Measurements from ENCODE around the gene SHANK1. TPM values are rescaled to one million over a fixed set of nuclear protein-coding genes. Genes with fewer than 3 reads are reported as not detected.
A peak's percentile ranks its signal among the peaks of the same experiment; 100 is the strongest.
"Not testable (repeated sequence)": the region's sequence is repeated elsewhere in the genome, so short reads cannot be mapped to it uniquely, and the experiment has no call there.

The SHANK1 gene
- total RNA-seq (not detected), polyA plus RNA-seq (not detected)

GRCh38 chr19:50719566-50719965, at the start of gene SHANK1:
Gene SHANK1, minus strand, starts transcription at chr19:50719802. Its CDS starts 2,883 bp downstream, at chr19:50716919.
- Mint-ChIP-seq H3K27me3 (peaks cover 37 to 66% of the 10 kb centered on the region in 2 donors), H3K9me3 (peaks cover 0 to 7% (median 0%) of the 10 kb centered on the region in 8 donors), H3K4me1 (peaks cover 2 to 44% (median 11%) of the 10 kb centered on the region in 4 donors), H3K4me3 (peak within 1 kb of the TSS in 5 of 8 donors; percentile 3 to 63 (median 28)), H3K27ac (peak within 1 kb of the TSS in 1 of 7 donors; percentile 45), H3K36me3 (peaks cover 3% of the 10 kb centered on the region in 2 donors)
- H3K4me1 ChIP-seq (ENCODE audit: insufficient read depth, low read length), result no peaks in the 10 kb centered on the region
- no peaks in the 10 kb centered on the region for H3K9me3 ChIP-seq (ENCODE audit: control insufficient read depth in 1 of 2, low read length in 2 of 2)
- intact Hi-C loops (cut with micrococcal nuclease), result no loop called here
- DNase-seq, result no peak
- no peaks in the 10 kb centered on the region for H3K36me3 ChIP-seq (ENCODE audit: insufficient read depth, low read length)
- ChIA-PET POLR2A (ENCODE audit: partially characterized antibody) (no interaction called here), CTCF (ENCODE audit: partially characterized antibody) (no interaction called here)
- peaks cover 8% of the 10 kb centered on the region for H3K27me3 ChIP-seq (ENCODE audit: insufficient read depth, low read length)
- H3K4me3 ChIP-seq (ENCODE audit: low read length in 2 of 2), result no peak within 1 kb of the TSS
- no peak within 1 kb of the TSS for H3K27ac ChIP-seq (ENCODE audit: low read depth, low read length)

GRCh38 chr19:50768277-50768676, 48.7 kb upstream of the SHANK1 start:
- Mint-ChIP-seq H3K9me3 (no peaks in the 10 kb centered on the region), H3K36me3 (no peaks in the 10 kb centered on the region), H3K27me3 (peaks cover 8 to 16% of the 10 kb centered on the region in 2 donors), H3K4me1 (peaks cover 0 to 1% (median 0%) of the 10 kb centered on the region in 4 donors), H3K4me3 (no peak overlapping the region), H3K27ac (no peak overlapping the region)
- no peaks in the 10 kb centered on the region for H3K36me3 ChIP-seq (ENCODE audit: insufficient read depth, low read length)
- H3K27ac ChIP-seq (ENCODE audit: low read depth, low read length), result no peak overlapping the region
- DNase-seq, result no peak
- H3K27me3 ChIP-seq (ENCODE audit: insufficient read depth, low read length), result no peaks in the 10 kb centered on the region
- ChIA-PET POLR2A (ENCODE audit: partially characterized antibody) (no interaction called here), CTCF (ENCODE audit: partially characterized antibody) (no interaction called here)
- intact Hi-C loops (cut with micrococcal nuclease), result no loop called here
- no peaks in the 10 kb centered on the region for H3K9me3 ChIP-seq (ENCODE audit: control insufficient read depth in 1 of 2, low read length in 2 of 2)
- H3K4me3 ChIP-seq (ENCODE audit: low read length in 2 of 2), result no peak overlapping the region
- H3K4me1 ChIP-seq (ENCODE audit: insufficient read depth, low read length), result no peaks in the 10 kb centered on the region

- H3K4me1 ChIP-seq (ENCODE audit: insufficient read depth, low read length); H3K4me3 ChIP-seq (ENCODE audit: low read length in 2 of 2); H3K36me3 ChIP-seq (ENCODE audit: insufficient read depth, low read length); H3K4me1 Mint-ChIP-seq; H3K27me3 ChIP-seq (ENCODE audit: insufficient read depth, low read length); intact Hi-C loops (cut with micrococcal nuclease); POLR2A ChIA-PET (ENCODE audit: partially characterized antibody); H3K9me3 ChIP-seq (ENCODE audit: control insufficient read depth in 1 of 2, low read length in 2 of 2); H3K36me3 Mint-ChIP-seq; H3K9me3 Mint-ChIP-seq; H3K4me3 Mint-ChIP-seq; DNase-seq; CTCF ChIA-PET (ENCODE audit: partially characterized antibody); H3K27ac ChIP-seq (ENCODE audit: low read depth, low read length): not testable (repeated sequence)
- Mint-ChIP-seq H3K27ac (peak overlapping the region in 1 of 7 donors; percentile 37), H3K27me3 (peaks cover 8 to 16% of the 10 kb centered on the region in 2 donors)
Measured at GRCh38 chr19:50767263-50767662, 47.7 kb upstream of the SHANK1 start.

GRCh38 chr19:50766746-50767145, 47.1 kb upstream of the SHANK1 start:
- H3K36me3 Mint-ChIP-seq; H3K36me3 ChIP-seq (ENCODE audit: insufficient read depth, low read length); H3K4me3 ChIP-seq (ENCODE audit: low read length in 2 of 2); H3K4me1 Mint-ChIP-seq; H3K4me1 ChIP-seq (ENCODE audit: insufficient read depth, low read length); H3K9me3 Mint-ChIP-seq; POLR2A ChIA-PET (ENCODE audit: partially characterized antibody); CTCF ChIA-PET (ENCODE audit: partially characterized antibody); H3K27me3 ChIP-seq (ENCODE audit: insufficient read depth, low read length); H3K27ac ChIP-seq (ENCODE audit: low read depth, low read length); H3K9me3 ChIP-seq (ENCODE audit: control insufficient read depth in 1 of 2, low read length in 2 of 2); intact Hi-C loops (cut with micrococcal nuclease); H3K4me3 Mint-ChIP-seq; DNase-seq; H3K27ac Mint-ChIP-seq: not testable (repeated sequence)
- H3K27me3 Mint-ChIP-seq, result peaks cover 8 to 16% of the 10 kb centered on the region in 2 donors

- H3K27me3 Mint-ChIP-seq, result peaks cover 10 to 12% of the 10 kb centered on the region in 2 donors
- Histone ChIP-seq H3K27me3 (ENCODE audit: insufficient read depth, low read length) (no peaks in the 10 kb centered on the region), H3K4me3 (ENCODE audit: low read length in 2 of 2) (no peak overlapping the region), H3K27ac (ENCODE audit: low read depth, low read length) (no peak overlapping the region), H3K36me3 (ENCODE audit: insufficient read depth, low read length) (no peaks in the 10 kb centered on the region), H3K9me3 (ENCODE audit: control insufficient read depth in 1 of 2, low read length in 2 of 2) (no peaks in the 10 kb centered on the region), H3K4me1 (ENCODE audit: insufficient read depth, low read length) (no peaks in the 10 kb centered on the region)
- intact Hi-C loops (cut with micrococcal nuclease), result no loop called here
- ChIA-PET CTCF (ENCODE audit: partially characterized antibody) (no interaction called here), POLR2A (ENCODE audit: partially characterized antibody) (no interaction called here)
- no peak overlapping the region for H3K4me3 Mint-ChIP-seq
- no peaks in the 10 kb centered on the region for H3K36me3 Mint-ChIP-seq
- H3K9me3 Mint-ChIP-seq, result peaks cover 0 to 2% (median 0%) of the 10 kb centered on the region in 8 donors
- no peak for DNase-seq
- H3K4me1 Mint-ChIP-seq, result peaks cover 0 to 1% (median 0%) of the 10 kb centered on the region in 4 donors
- no peak overlapping the region for H3K27ac Mint-ChIP-seq
Measured at GRCh38 chr19:50764409-50764808, 44.8 kb upstream of the SHANK1 start.

- CTCF ChIA-PET (ENCODE audit: partially characterized antibody), result not testable (repeated sequence)
Measured at GRCh38 chr19:50763521-50763920, 43.9 kb upstream of the SHANK1 start.

GRCh38 chr19:50761501-50761900, 41.9 kb upstream of the SHANK1 start:
- intact Hi-C loops (cut with micrococcal nuclease); H3K4me3 Mint-ChIP-seq; H3K27me3 ChIP-seq (ENCODE audit: insufficient read depth, low read length); H3K4me3 ChIP-seq (ENCODE audit: low read length in 2 of 2); H3K27ac ChIP-seq (ENCODE audit: low read depth, low read length); CTCF ChIA-PET (ENCODE audit: partially characterized antibody); POLR2A ChIA-PET (ENCODE audit: partially characterized antibody); H3K9me3 Mint-ChIP-seq; H3K27ac Mint-ChIP-seq; H3K36me3 ChIP-seq (ENCODE audit: insufficient read depth, low read length); H3K4me1 Mint-ChIP-seq; H3K36me3 Mint-ChIP-seq; DNase-seq; H3K9me3 ChIP-seq (ENCODE audit: control insufficient read depth in 1 of 2, low read length in 2 of 2); H3K4me1 ChIP-seq (ENCODE audit: insufficient read depth, low read length): not testable (repeated sequence)
- peaks cover 10 to 13% of the 10 kb centered on the region in 2 donors for H3K27me3 Mint-ChIP-seq

More at GRCh38 chr19:50763521-50763920, 43.9 kb upstream of the SHANK1 start:
- H3K4me1 ChIP-seq (ENCODE audit: insufficient read depth, low read length); H3K27ac Mint-ChIP-seq; H3K36me3 Mint-ChIP-seq; H3K4me3 ChIP-seq (ENCODE audit: low read length in 2 of 2); H3K9me3 Mint-ChIP-seq; POLR2A ChIA-PET (ENCODE audit: partially characterized antibody); H3K4me3 Mint-ChIP-seq; H3K4me1 Mint-ChIP-seq; intact Hi-C loops (cut with micrococcal nuclease); H3K27ac ChIP-seq (ENCODE audit: low read depth, low read length); H3K36me3 ChIP-seq (ENCODE audit: insufficient read depth, low read length); DNase-seq; H3K27me3 ChIP-seq (ENCODE audit: insufficient read depth, low read length); H3K9me3 ChIP-seq (ENCODE audit: control insufficient read depth in 1 of 2, low read length in 2 of 2): not testable (repeated sequence)
- peaks cover 12% of the 10 kb centered on the region in 2 donors for H3K27me3 Mint-ChIP-seq

GRCh38 chr19:50759886-50760285, 40.3 kb upstream of the SHANK1 start:
- intact Hi-C loops (cut with micrococcal nuclease), result no loop called here
- Mint-ChIP-seq H3K4me1 (no peaks in the 10 kb centered on the region), H3K27ac (no peak overlapping the region), H3K36me3 (no peaks in the 10 kb centered on the region), H3K4me3 (no peak overlapping the region), H3K27me3 (peaks cover 6 to 10% of the 10 kb centered on the region in 2 donors), H3K9me3 (peaks cover 0 to 4% (median 0%) of the 10 kb centered on the region in 8 donors)
- peak in 1 of 5 donors; percentile 12 for DNase-seq
- Histone ChIP-seq H3K27ac (ENCODE audit: low read depth, low read length) (no peak overlapping the region), H3K4me3 (ENCODE audit: low read length in 2 of 2) (no peak overlapping the region), H3K4me1 (ENCODE audit: insufficient read depth, low read length) (no peaks in the 10 kb centered on the region), H3K27me3 (ENCODE audit: insufficient read depth, low read length) (no peaks in the 10 kb centered on the region), H3K36me3 (ENCODE audit: insufficient read depth, low read length) (no peaks in the 10 kb centered on the region), H3K9me3 (ENCODE audit: control insufficient read depth in 1 of 2, low read length in 2 of 2) (no peaks in the 10 kb centered on the region)
- ChIA-PET POLR2A (ENCODE audit: partially characterized antibody) (no interaction called here), CTCF (ENCODE audit: partially characterized antibody) (no interaction called here)

Measured in CD4-positive, alpha-beta memory T cell (primary cell).